ENCODE results near the gene TTLL5. TPM values are rescaled to one million over a fixed set of nuclear protein-coding genes. Genes with fewer than 3 reads are reported as not detected.

TTLL5 gene
- total RNA-seq, 1 experiment from 2014 or later = 35.7 TPM

DNA sequence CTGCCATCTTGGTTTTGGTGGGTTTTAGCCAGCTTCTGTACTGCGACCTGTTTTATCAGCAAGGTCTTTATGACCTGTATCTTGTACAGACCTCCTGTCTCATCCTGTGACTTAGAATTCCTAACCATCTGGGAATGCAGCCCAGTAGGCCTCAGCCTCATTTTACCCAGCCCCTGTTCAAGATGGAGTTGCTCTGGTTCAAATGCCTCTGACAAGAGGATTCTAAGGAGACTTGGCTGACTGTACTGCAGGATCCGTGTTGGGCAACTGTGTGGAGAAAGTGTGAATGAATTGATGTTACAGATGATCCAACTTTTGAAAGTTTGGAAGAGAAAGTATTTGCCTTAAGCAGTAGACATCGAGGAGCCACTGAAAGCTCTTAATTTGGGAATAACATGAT, 91.0 kb downstream of the TTLL5 start:
- H3K4me1 Mint-ChIP-seq = peaks cover 0 to 4% of the 10 kb centered on the region in 2 experiments; a peak in 2 of 4 replicates
- H2BK20ac ChIP-seq (ENCODE audit: low read depth, low read length, poor library complexity, severe bottlenecking) = no peak overlapping the region
- no peaks in the 10 kb centered on the region for H3K27me3 ChIP-seq (ENCODE audit: insufficient read depth, low read length)
- TF ChIP-seq, protein P1, sequence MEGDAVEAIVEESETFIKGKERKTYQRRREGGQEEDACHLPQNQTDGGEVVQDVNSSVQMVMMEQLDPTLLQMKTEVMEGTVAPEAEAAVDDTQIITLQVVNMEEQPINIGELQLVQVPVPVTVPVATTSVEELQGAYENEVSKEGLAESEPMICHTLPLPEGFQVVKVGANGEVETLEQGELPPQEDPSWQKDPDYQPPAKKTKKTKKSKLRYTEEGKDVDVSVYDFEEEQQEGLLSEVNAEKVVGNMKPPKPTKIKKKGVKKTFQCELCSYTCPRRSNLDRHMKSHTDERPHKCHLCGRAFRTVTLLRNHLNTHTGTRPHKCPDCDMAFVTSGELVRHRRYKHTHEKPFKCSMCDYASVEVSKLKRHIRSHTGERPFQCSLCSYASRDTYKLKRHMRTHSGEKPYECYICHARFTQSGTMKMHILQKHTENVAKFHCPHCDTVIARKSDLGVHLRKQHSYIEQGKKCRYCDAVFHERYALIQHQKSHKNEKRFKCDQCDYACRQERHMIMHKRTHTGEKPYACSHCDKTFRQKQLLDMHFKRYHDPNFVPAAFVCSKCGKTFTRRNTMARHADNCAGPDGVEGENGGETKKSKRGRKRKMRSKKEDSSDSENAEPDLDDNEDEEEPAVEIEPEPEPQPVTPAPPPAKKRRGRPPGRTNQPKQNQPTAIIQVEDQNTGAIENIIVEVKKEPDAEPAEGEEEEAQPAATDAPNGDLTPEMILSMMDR (conservative IDR thresholded peaks at IDR 0.05) = no peak
- no peak overlapping the region for H2AK5ac ChIP-seq (ENCODE audit: insufficient read length, low read length)
- H3K4me1 ChIP-seq (ENCODE audit: insufficient read depth, low read length) = no peaks in the 10 kb centered on the region
- no peak overlapping the region for H3K18ac ChIP-seq (ENCODE audit: insufficient read length, low read depth, low read length)
- H2BK15ac ChIP-seq (ENCODE audit: low read depth, low read length) = no peak overlapping the region
- H2AFZ ChIP-seq (ENCODE audit: low read length) = no peak overlapping the region
- no peak overlapping the region for H4K91ac ChIP-seq (ENCODE audit: insufficient read length, low read depth, low read length)
- H2BK12ac ChIP-seq (ENCODE audit: insufficient read length, low read depth, low read length) = no peak overlapping the region
- peaks cover 9 to 27% (median 26%) of the 10 kb centered on the region in 3 experiments for H3K36me3 Mint-ChIP-seq (ENCODE audit: insufficient read depth in 1 of 3, low read depth in 3 of 3)
- H3K4ac ChIP-seq (ENCODE audit: low read depth, low read length) = no peak overlapping the region
- DNase-seq = no peak
- H3K9me3 Mint-ChIP-seq = peaks cover 0 to under 1% of the 10 kb centered on the region in 2 experiments; a peak in 1 of 5 replicates
- no peak overlapping the region for H3K27ac Mint-ChIP-seq
- H3K4me2 ChIP-seq (ENCODE audit: insufficient read depth, insufficient read length, low read length) = no peak overlapping the region
- H3K4me3 Mint-ChIP-seq = no peak overlapping the region
- H3K23ac ChIP-seq (ENCODE audit: insufficient read length, low read depth, low read length) = no peak overlapping the region
- H3T11ph ChIP-seq (ENCODE audit: low read length) = no peak overlapping the region
- H4K5ac ChIP-seq (ENCODE audit: insufficient read length, low read depth, low read length) = no peak overlapping the region
- no peaks in the 10 kb centered on the region for H3K9me3 ChIP-seq (ENCODE audit: control insufficient read depth, low read depth, low read length)
- H3K23me2 ChIP-seq (ENCODE audit: insufficient read length, low read depth, low read length, poor library complexity, severe bottlenecking) = no peaks in the 10 kb centered on the region
- no peak overlapping the region for H4K8ac ChIP-seq (replicated peaks; ENCODE audit: insufficient read length, low read depth, low read length)
- no peak overlapping the region for H3K56ac ChIP-seq (ENCODE audit: insufficient read length, low read depth, low read length)
- H3K9ac ChIP-seq (ENCODE audit: extremely low read depth, insufficient read length, low read length) = no peak overlapping the region
- H3K27me3 Mint-ChIP-seq (ENCODE audit: low read depth) = no peaks in the 10 kb centered on the region
- H3K14ac ChIP-seq (ENCODE audit: insufficient read depth, low read length) = no peak overlapping the region
- no CpG with 5 or more reads among the region's 3 CpGs for WGBS (ENCODE audit: extremely low coverage, insufficient read length, low lambda C conversion rate)
- H4K20me1 ChIP-seq (ENCODE audit: control insufficient read depth, insufficient read depth, insufficient read length) = no peaks in the 10 kb centered on the region
- no peak overlapping the region for H2BK120ac ChIP-seq (ENCODE audit: low read depth, low read length, poor library complexity, severe bottlenecking)
- H3K79me1 ChIP-seq (ENCODE audit: insufficient read depth, low read depth, low read length, poor library complexity, severe bottlenecking) = no peaks in the 10 kb centered on the region
- H2BK5ac ChIP-seq (ENCODE audit: insufficient read length, low read length) = no peak overlapping the region
- no peaks in the 10 kb centered on the region for H3K79me2 ChIP-seq (ENCODE audit: insufficient read depth, low read length)
- H3K27ac ChIP-seq (ENCODE audit: insufficient read length, low read depth, low read length) = no peak overlapping the region
